GM18909 (cell line): Measurements from ENCODE around the gene LRRTM3.

Experiments
- ATAC-seq: cut with Tn5 transposase; IDR thresholded peaks from one replicate; pipeline ENCODE4 v1.9.1; 2021; ENCODE audit warnings: mild to moderate bottlenecking; ENCODE audit not compliant: unreplicated experiment, poor library complexity

Gene LRRTM3

DNA sequence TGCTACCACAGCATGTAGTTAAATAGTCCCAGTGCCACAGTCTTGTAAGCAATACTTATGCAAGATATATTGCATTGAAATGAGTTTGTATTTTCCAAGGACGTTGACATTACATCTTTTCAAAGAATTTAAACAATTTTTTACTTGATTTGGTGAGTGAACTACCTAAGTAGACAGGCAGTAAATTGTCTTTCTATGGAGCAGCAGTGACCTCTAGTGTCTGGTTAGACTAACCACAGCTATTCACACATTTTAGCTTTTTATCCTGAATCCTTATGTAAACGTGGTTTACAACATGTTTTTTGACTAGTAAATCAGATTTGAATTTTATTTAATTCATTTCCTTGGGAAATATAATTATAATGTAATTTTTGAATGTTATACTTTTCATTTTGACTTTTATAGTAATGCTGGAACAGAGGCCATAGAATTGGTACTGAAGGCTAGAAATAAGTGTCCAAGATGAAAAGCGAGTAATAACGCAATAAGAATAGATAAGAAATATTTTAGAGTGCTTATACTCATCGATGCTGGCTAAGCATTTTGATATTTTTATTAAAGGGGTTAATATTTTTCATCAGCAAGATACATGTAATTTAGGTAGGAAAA, 5.6 kb downstream of the LRRTM3 start:
- ATAC-seq = peak; percentile 89

GRCh38 chr10:66931949-66932343, 6.1 kb downstream of the LRRTM3 start:
- no peak for ATAC-seq

GRCh38 chr10:66934711-66935110, 8.9 kb downstream of the LRRTM3 start:
- ATAC-seq = no peak

DNA sequence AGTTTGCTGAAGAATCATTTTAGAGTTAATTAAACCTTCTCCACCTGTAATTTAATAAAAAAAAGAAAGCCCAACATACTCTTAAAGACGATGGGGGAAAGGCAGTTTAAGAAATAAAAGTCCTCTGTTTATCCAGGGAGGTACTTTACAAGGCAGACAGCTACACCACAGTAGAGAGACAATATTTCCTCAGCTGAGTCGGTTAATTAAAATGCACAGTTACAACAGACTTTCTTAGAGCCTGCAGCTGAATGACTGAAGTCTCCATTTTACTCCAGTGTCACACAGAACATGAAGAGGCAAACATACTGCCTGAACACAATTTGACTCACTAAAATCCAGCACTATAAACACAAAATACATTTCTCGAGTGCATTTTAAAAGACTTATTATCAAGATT, 15.1 kb downstream of the LRRTM3 start:
- no peak for ATAC-seq

DNA sequence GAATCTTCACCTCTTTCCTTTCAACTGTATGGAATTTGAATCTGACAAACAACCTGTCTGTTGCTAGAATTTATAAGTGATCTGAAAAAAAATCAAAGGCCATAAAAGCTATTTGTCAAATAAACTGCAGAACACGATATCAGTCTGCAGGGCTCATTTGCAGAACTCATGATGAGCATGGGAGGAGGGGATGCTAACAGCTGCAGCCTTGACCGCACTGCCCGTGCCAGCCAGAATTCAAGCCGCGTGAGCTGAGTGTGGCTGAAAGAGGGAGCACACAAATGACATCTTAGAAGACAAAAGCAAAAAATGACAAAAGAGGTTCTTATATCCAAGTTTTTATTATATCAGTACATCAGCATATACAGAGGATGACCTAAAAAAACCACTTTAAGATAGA, 15.7 kb downstream of the LRRTM3 start:
- no peak for ATAC-seq

GRCh38 chr10:66942407-66942806, 16.6 kb downstream of the LRRTM3 start:
- no peak for ATAC-seq

DNA sequence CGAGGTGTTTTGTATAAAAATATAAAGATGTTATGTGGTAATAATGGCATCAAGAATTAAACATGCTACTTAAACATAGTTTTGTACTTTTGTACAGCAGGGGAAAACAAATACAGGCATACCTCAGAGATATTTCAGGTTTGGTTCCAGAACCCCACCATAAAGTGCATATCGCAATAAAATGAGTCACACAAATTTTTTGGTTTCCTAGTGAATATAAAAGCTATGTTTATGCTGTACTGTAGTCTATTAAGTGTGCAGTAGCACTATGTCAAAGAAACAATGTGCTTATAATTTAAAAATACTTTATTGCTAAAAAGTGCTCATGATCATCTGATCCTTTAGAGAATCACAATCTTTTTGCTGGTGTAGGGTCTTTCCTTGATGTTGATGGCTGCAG, 17.8 kb downstream of the LRRTM3 start:
- ATAC-seq = no peak

DNA sequence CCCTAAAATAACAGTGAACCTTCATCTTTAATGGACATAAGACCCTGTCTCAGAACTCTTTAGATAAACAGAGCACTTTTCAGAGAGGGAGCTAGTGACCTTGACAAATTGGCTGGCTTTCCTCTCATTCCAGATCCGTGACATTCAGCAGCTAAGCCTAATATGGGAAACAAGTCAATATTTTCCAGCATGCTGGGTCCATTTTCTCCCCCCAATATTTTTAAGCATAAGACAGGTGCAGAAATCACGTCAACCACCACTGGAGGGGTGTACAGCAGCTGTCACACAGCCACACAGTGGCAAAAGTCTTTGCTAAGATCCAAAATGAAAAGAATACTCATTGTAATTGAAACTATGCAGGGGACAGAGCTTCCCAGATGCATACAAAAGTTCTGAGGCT, 26.1 kb downstream of the LRRTM3 start:
- no peak for ATAC-seq

GRCh38 chr10:66958466-66958865, 32.6 kb downstream of the LRRTM3 start:
- ATAC-seq = no peak

GRCh38 chr10:66964946-66965345, 39.1 kb downstream of the LRRTM3 start:
- no peak for ATAC-seq

- no peak for ATAC-seq
These were observed 54.5 kb downstream of the LRRTM3 start for GRCh38 chr10:66980246-66980815.

DNA sequence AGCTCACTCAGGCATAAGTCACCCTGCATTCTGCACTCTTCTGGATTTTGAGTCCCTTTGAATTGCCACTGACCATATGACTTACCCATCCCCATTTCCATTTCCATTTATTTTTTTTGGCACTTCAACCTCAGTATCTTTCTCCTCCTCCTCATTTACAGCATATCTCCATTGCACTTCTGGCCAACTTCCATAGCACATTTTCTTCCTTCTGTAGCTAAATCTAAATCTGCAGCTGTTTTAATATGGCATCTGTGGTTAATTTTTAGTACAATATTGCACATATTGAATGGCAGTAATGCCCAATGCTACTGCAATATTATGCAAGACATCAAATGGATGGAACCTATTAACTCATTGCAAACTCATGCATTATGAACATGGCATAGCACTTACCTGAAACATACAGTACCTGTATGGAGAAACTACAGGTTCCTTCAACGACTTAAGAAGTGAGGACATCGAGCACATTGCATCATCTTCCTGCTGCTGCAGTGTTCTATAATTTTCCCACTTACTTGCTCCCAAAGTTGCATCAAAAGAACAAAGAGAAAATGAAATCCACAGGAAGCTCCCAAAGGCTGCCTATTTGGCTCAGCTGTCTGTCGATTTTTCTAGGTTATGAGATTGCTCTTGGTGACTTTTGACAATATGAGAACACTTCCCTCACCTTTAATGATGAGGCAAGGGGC, 55.7 kb downstream of the LRRTM3 start:
- ATAC-seq = no peak

DNA sequence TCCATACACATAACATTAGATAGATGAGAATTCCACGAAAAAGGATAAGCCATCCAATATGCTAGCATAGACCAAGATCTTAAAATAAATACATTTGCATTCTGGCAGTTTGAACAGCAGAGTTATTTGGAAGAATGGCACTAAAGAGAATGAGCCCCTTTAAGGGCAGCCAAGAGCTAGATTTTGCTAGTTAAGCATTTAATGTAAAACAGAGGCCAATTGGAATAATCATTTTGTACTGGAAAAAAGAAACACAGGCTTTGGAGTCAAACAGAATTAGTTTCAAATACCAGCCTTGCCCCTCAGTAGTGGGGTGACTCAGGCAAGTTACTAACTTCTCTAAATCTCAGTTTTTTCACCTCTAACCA, 56.2 kb downstream of the LRRTM3 start:
- ATAC-seq = no peak

GRCh38 chr10:66982792-66983474, 57.1 kb downstream of the LRRTM3 start:
- ATAC-seq = no peak

- no peak for ATAC-seq
These were observed 57.6 kb downstream of the LRRTM3 start for GRCh38 chr10:66983475-66983818.

- ATAC-seq = no peak
These were observed 64.5 kb downstream of the LRRTM3 start for GRCh38 chr10:66990143-66990830.

DNA sequence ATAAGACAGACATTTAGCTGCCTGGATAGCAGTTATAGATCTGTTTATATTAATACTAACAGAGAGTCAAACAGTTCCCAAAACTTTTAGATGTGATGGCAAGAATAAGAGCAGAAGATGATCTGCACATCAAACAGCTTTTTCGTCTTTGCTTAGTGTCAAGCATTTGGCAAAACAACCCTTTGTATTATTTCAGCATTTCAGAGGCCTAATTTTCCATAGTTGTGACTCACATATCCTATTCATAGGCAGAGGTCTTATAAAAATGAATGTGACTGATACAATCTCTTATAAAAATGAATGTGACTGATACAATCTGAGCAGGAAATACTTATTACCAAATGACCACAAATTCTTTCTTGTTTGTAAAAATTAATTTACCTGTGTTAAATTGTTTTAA, 71.2 kb downstream of the LRRTM3 start:
- ATAC-seq = no peak

- ATAC-seq = no peak
These were observed 74.1 kb downstream of the LRRTM3 start for GRCh38 chr10:66999762-67000545.

DNA sequence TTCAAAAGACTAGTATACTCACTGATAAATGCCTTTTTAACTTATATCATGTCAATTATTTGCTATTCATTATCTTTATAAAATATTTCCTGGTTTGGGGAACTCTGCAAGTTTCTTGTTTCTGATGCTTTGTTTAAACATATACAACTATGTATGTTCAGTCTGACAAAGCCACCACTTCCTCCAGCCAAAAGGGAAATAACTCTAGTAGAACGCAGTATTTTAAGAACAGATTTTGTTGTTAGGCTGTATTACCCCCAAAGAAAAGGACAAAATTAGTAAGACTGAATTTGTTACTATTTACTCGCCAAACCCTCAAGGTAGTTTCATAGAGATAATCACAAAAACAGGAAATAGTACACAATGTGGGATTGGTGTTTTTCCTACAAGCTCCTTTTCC, 78.9 kb downstream of the LRRTM3 start:
- no peak for ATAC-seq

DNA sequence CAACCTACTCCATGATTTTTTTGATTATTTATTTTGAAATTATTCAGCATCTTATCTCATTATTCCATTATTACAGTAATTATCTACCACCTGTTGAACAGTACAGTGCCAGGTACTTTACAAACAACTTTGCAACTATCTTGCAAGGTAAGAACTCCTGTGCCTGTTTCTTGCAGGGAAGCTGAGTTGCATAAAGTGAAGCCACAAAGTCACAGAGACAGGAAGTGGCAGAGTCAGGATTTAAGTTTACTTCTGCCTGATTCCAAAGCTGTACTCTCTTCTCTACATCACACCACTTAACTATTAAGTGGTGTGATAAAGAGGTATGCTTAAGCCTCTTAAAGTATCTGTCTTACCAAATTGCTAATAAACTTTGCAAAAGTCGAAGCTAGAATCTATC, 80.1 kb downstream of the LRRTM3 start:
- no peak for ATAC-seq
